Neural cell (in vitro differentiated cells): Measurements from ENCODE around the gene THAP2. TPM values are rescaled to one million over a fixed set of nuclear protein-coding genes. Genes with fewer than 3 reads are reported as not detected.

ENCODE experiments used
- H2AFZ ChIP-seq: fragments of 200-600, 300-800 bp; sonication (generic), shearing (Covaris generic); 2 replicates; pipeline ENCODE4 v1.6.0; 2014; ENCODE audit warnings: low read depth, mild to moderate bottlenecking, antibody characterized with exemption, low read length, moderate library complexity
- H3F3A ChIP-seq: fragments of 200-600 bp; shearing (Covaris generic); 2 replicates; pipeline ENCODE4 v1.6.1; 2016; ENCODE audit warnings: mild to moderate bottlenecking, moderate library complexity, mixed read lengths, antibody characterized with exemption, low read length; ENCODE audit not compliant: insufficient read depth, poor library complexity, severe bottlenecking
- H3K27ac ChIP-seq: fragments of 200-600, 300-800 bp; sonication (generic), shearing (Covaris generic); 2 replicates; pipeline ENCODE4 v1.5.1; 2014; ENCODE audit warnings: mild to moderate bottlenecking, low read length, moderate library complexity
- H3K27me3 ChIP-seq: fragments of 300-800, 200-600 bp; sonication (generic), shearing (Covaris generic); 2 replicates; pipeline ENCODE4 v1.6.0; 2014; ENCODE audit warnings: mild to moderate bottlenecking, low read depth, low read length, moderate library complexity; ENCODE audit not compliant: insufficient read depth
- H3K36me3 ChIP-seq: fragments of 300-800, 200-600 bp; sonication (generic), shearing (Covaris generic); 2 replicates; pipeline ENCODE4 v1.5.1; 2014; ENCODE audit warnings: mild to moderate bottlenecking, antibody characterized with exemption, low read length, moderate library complexity; ENCODE audit not compliant: insufficient read depth
- H3K4me2 ChIP-seq: fragments of 300-800, 200-600 bp; sonication (generic), shearing (Covaris generic); 2 replicates; pipeline ENCODE4 v1.6.0; 2014; ENCODE audit warnings: mild to moderate bottlenecking, low read length
- H3K4me3 ChIP-seq: fragments of 300-800, 200-600 bp; sonication (generic), shearing (Covaris generic); 2 replicates; pipeline ENCODE4 v1.5.1; 2014; ENCODE audit warnings: mild to moderate bottlenecking, low read length, moderate library complexity
- H3K79me2 ChIP-seq: fragments of 200-600 bp; shearing (Covaris generic); replicated peaks from 2 replicates; pipeline ENCODE4 v1.6.0; 2014; ENCODE audit warnings: mild to moderate bottlenecking, low read length, moderate library complexity; ENCODE audit not compliant: insufficient read depth
- H3K9ac ChIP-seq: fragments of 300-800, 200-600 bp; sonication (generic), shearing (Covaris generic); 2 replicates; pipeline ENCODE4 v1.6.1; 2016; ENCODE audit warnings: mild to moderate bottlenecking, low read length, mixed read lengths
- H3K9me2 ChIP-seq: fragments of 200-600 bp; shearing (Covaris generic); 2 replicates; pipeline ENCODE4 v1.6.1; 2016; ENCODE audit warnings: mild to moderate bottlenecking, low read length, mixed read lengths; ENCODE audit not compliant: insufficient read depth
- H3K9me3 ChIP-seq: fragments of 200-600, 300-800 bp; sonication (generic), shearing (Covaris generic); 2 replicates; pipeline ENCODE4 v1.6.1; 2016; ENCODE audit warnings: mild to moderate bottlenecking, mixed run types, low read length, moderate library complexity, mixed read lengths
- H4K20me1 ChIP-seq: fragments of 200-600 bp; shearing (Covaris generic); 2 replicates; pipeline ENCODE4 v1.6.1; 2016; ENCODE audit warnings: mild to moderate bottlenecking, mixed run types; ENCODE audit not compliant: insufficient read depth
- CTCF ChIP-seq: fragments of 450-650 bp; IDR thresholded peaks from 2 replicates; pipeline ENCODE4 v1.5.1; 2014; ENCODE audit warnings: antibody characterized with exemption, mild to moderate bottlenecking, moderate library complexity; ENCODE audit not compliant: poor library complexity, severe bottlenecking
- EP300 ChIP-seq: fragments of 450-650 bp; conservative IDR thresholded peaks from 2 replicates; pipeline ENCODE4 v1.6.1; 2014; ENCODE audit warnings: antibody characterized with exemption, mild to moderate bottlenecking, moderate library complexity; ENCODE audit not compliant: poor library complexity, severe bottlenecking
- EZH2 ChIP-seq: fragments of 200-600, 300-800 bp; shearing (Covaris generic), sonication (generic); IDR thresholded peaks from 2 replicates; pipeline ENCODE4 v1.6.1; 2014; ENCODE audit warnings: antibody characterized with exemption, low read length, borderline replicate concordance, mild to moderate bottlenecking; ENCODE audit not compliant: insufficient read depth, poor library complexity, severe bottlenecking
- MXI1 ChIP-seq: fragments of 450-650 bp; conservative IDR thresholded peaks from 2 replicates; pipeline ENCODE4 v1.6.1; 2014; ENCODE audit warnings: antibody characterized with exemption, mild to moderate bottlenecking; ENCODE audit not compliant: poor library complexity, severe bottlenecking
- RAD21 ChIP-seq: fragments of 450-650 bp; conservative IDR thresholded peaks from 2 replicates; pipeline ENCODE4 v1.6.1; 2014; ENCODE audit warnings: antibody characterized with exemption, mild to moderate bottlenecking, moderate library complexity
- REST ChIP-seq: IDR thresholded peaks from 2 replicates; pipeline ENCODE4 v1.6.1; 2012; ENCODE audit warnings: borderline replicate concordance
- SMC3 ChIP-seq: fragments of 450-650 bp; conservative IDR thresholded peaks from 2 replicates; pipeline ENCODE4 v1.6.1; 2014; ENCODE audit warnings: antibody characterized with exemption, mild to moderate bottlenecking, moderate library complexity; ENCODE audit not compliant: poor library complexity
- TAF1 ChIP-seq: IDR thresholded peaks from 2 replicates; pipeline ENCODE4 v1.6.1; 2012; ENCODE audit warnings: low read depth
- polyA plus RNA-seq: library from polyadenylated mRNA; depleted of rRNA; stranded (reverse); fragments of >200 nt; gene quantifications from 2 replicates; pipeline ENCODE4 v1.2.3, GENCODE V29; 2014

The THAP2 gene
- polyA plus RNA-seq, 1 donor from 2014 or later = 15.5 TPM

DNA sequence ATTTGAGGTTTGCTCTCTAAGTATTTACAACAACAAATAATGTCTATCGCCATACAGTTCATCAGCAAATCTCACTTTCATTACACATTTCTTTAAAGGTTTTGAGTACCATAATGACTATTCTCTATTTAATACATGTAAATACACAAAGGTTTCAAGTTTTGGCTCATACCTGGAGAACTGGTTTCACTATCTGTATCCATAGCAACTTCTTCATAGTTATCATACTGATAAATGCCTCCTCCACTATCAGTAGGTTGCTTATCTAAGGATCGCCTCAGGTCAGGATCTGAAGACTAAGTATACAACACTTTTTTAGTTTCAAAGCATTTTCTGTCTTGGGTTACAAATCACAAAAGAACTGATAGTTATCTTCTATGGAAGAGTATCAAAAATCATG is 21.8 kb upstream of the THAP2 start:
- no peaks in the 10 kb centered on the region for H3F3A ChIP-seq
- no peak overlapping the region for H3K4me3 ChIP-seq
- no peaks in the 10 kb centered on the region for H3K9me2 ChIP-seq
- no peak overlapping the region for H2AFZ ChIP-seq
- no peak overlapping the region for H3K9ac ChIP-seq
- peaks cover 3% of the 10 kb centered on the region for H4K20me1 ChIP-seq
- no peaks in the 10 kb centered on the region for H3K9me3 ChIP-seq
- no peak overlapping the region for H3K4me2 ChIP-seq
- no peak overlapping the region for H3K27ac ChIP-seq
- H3K36me3 ChIP-seq = peaks cover 10% of the 10 kb centered on the region
- no peaks in the 10 kb centered on the region for H3K79me2 ChIP-seq
- H3K27me3 ChIP-seq = no peaks in the 10 kb centered on the region
- no peak for TF ChIP-seq TAF1
- TF ChIP-seq MXI1 = no peak
- TF ChIP-seq CTCF = no peak
- no peak for TF ChIP-seq REST

- Histone ChIP-seq H3K9ac (no peak overlapping the region), H3K4me3 (no peak overlapping the region), H3K79me2 (peaks cover 2% of the 10 kb centered on the region), H3K36me3 (peaks cover 10% of the 10 kb centered on the region), H3K27ac (no peak overlapping the region), H4K20me1 (peaks cover 3% of the 10 kb centered on the region), H3K9me2 (no peaks in the 10 kb centered on the region), H2AFZ (no peak overlapping the region), H3K4me2 (no peak overlapping the region), H3F3A (no peaks in the 10 kb centered on the region), H3K27me3 (no peaks in the 10 kb centered on the region), H3K9me3 (no peaks in the 10 kb centered on the region)
- TF ChIP-seq RAD21 = no peak
- no peak for TF ChIP-seq EZH2
- TF ChIP-seq MXI1 = no peak
- TF ChIP-seq EP300 = no peak
- TF ChIP-seq SMC3 = no peak
- TF ChIP-seq TAF1 = no peak
- TF ChIP-seq CTCF = no peak
- no peak for TF ChIP-seq REST
Observed at GRCh38 chr12:71645268-71645667, 18.8 kb upstream of the THAP2 start.
